GM12872 (cell line): ENCODE data around the gene CAMK1G.

Experiments used
- TF ChIP-seq, protein P1 (sequence below): IDR thresholded peaks from 3 replicates; pipeline ENCODE4 v1.5.1; 2011; ENCODE audit warnings: low read depth, mild to moderate bottlenecking, low read length, moderate library complexity; ENCODE audit not compliant: insufficient read depth

Gene CAMK1G

DNA sequence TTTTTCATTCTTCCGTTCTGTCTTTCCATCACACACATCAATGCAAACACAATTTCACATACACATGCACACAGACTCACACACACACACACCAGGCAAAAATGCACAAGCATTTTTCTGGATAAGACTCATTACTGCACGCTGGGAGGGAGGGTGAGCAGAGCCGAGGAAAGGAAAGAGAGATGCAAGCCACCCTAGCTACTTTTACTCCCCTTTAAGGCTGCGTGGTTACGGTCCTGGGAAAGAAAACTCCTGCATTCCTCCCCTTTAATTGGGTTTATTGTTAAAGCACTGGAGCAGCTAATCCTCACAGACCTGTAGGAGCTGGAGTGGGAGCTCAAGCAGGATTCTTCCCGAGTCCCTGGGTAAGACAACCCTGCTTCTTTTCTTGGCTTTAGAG is at the start of gene CAMK1G:
Gene CAMK1G, plus strand, starts transcription at position 307 of the 400 bp plus-strand sequence. CDS start 11,270 bp downstream, outside the sequence.
- TF ChIP-seq, protein P1, sequence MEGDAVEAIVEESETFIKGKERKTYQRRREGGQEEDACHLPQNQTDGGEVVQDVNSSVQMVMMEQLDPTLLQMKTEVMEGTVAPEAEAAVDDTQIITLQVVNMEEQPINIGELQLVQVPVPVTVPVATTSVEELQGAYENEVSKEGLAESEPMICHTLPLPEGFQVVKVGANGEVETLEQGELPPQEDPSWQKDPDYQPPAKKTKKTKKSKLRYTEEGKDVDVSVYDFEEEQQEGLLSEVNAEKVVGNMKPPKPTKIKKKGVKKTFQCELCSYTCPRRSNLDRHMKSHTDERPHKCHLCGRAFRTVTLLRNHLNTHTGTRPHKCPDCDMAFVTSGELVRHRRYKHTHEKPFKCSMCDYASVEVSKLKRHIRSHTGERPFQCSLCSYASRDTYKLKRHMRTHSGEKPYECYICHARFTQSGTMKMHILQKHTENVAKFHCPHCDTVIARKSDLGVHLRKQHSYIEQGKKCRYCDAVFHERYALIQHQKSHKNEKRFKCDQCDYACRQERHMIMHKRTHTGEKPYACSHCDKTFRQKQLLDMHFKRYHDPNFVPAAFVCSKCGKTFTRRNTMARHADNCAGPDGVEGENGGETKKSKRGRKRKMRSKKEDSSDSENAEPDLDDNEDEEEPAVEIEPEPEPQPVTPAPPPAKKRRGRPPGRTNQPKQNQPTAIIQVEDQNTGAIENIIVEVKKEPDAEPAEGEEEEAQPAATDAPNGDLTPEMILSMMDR, result no peak

GRCh38 chr1:209534496-209535250 is 48.8 kb upstream of the CAMK1G start:
- TF ChIP-seq, protein P1, result peak; percentile 31; the same call in 2 of the 3 replicates

- TF ChIP-seq, protein P1, result no peak
These were observed 46.7 kb upstream of the CAMK1G start for GRCh38 chr1:209536843-209537242.

GRCh38 chr1:209537336-209538114 is 46.0 kb upstream of the CAMK1G start:
- TF ChIP-seq, protein P1, result no peak

- TF ChIP-seq, protein P1, result no peak
These were observed 43.9 kb upstream of the CAMK1G start for GRCh38 chr1:209539576-209539975.

GRCh38 chr1:209542585-209542984 is 40.9 kb upstream of the CAMK1G start:
- TF ChIP-seq, protein P1, result no peak

GRCh38 chr1:209544098-209544497 is 39.4 kb upstream of the CAMK1G start:
- TF ChIP-seq, protein P1, result no peak
